K562 (cell line): Measurements from ENCODE around the gene BSDC1. TPM values are rescaled to one million over a fixed set of nuclear protein-coding genes. Genes with fewer than 3 reads are reported as not detected.

Experiments used
- ATAC-seq: fragments of 200-7000 bp; cut with Tn5 transposase; 3 replicates; pipeline ENCODE4 v1.9.1; 2020; ENCODE audit warnings: moderate library complexity
- BruUV-seq: library from RNA; stranded (reverse); fragments of 400-500 nt; replicated peaks from 2 replicates; lab custom pipeline; 2021; lab: Mats Ljungman, UMichigan
- CTCF ChIA-PET: fragments of 300-600 bp; formaldehyde crosslinking; extraction: SDS; loops from one replicate; lab custom pipeline; 2021; ENCODE audit warnings: low intra/inter-chr PET ratio; lab: Yijun Ruan, JAX
- POLR2A ChIA-PET: fragments of 300-600, 350-650 bp; sonication (Branson Sonifier 250); formaldehyde crosslinking; extraction: SDS; loops from one replicate; lab custom pipeline; 2021; ENCODE audit warnings: antibody characterized with exemption, inconsistent platforms; lab: Yijun Ruan, JAX
- DNase-seq, 4 experiments: peaks; one replicate each; pipeline versions ENCODE4 v3.0.0 to v3.0.0-alpha.2; 2011 to 2018; ENCODE audit warnings: low spot score in 3 of 4, mixed read lengths in 3 of 4; ENCODE audit errors: extremely low read depth in 1 of 4
- FAIRE-seq: peaks from 2 replicates; lab custom pipeline; 2011; peaks lifted over from hg19 to GRCh38; lab: Jason Lieb, UNC
- H2AFZ ChIP-seq: 2 replicates; pipeline ENCODE4 v1.6.0; 2011; ENCODE audit warnings: low read depth, low read length, control low read depth, inconsistent platforms
- H3K27ac ChIP-seq: fragments of 200-600 bp; 3 replicates; pipeline ENCODE4 v1.8.0; 2011; ENCODE audit warnings: low read depth, mild to moderate bottlenecking, control low read depth, inconsistent platforms, low read length, moderate library complexity, mixed read lengths; ENCODE audit errors: extremely low read depth
- H3K27me3 ChIP-seq, 2 experiments: fragments of 300-600 bp in 1 of 2; 2 replicates in 1 of 2; 3 replicates in 1 of 2; pipeline versions ENCODE4 v1.6.0 to v1.8.0; 2011; ENCODE audit warnings: inconsistent platforms in 2 of 2, low read length in 2 of 2, mild to moderate bottlenecking in 1 of 2, mixed read lengths in 1 of 2, moderate library complexity in 1 of 2; ENCODE audit not compliant: control insufficient read depth in 2 of 2, insufficient read depth in 2 of 2
- H3K36me3 ChIP-seq: fragments of 300-600 bp; 3 replicates; pipeline ENCODE4 v1.8.0; 2011; ENCODE audit warnings: mild to moderate bottlenecking, low read length, inconsistent platforms; ENCODE audit not compliant: control insufficient read depth, insufficient read depth
- H3K4me1 ChIP-seq, 2 experiments: fragments of 200-600 bp in 1 of 2; replicated peaks in 1 of 2; 2 replicates in 1 of 2; 3 replicates in 1 of 2; pipeline versions ENCODE4 v1.5.1 to v1.8.0; 2011; ENCODE audit warnings: inconsistent platforms in 2 of 2, low read length in 2 of 2, mild to moderate bottlenecking in 1 of 2, mixed read lengths in 1 of 2, moderate library complexity in 1 of 2; ENCODE audit not compliant: control insufficient read depth in 2 of 2, insufficient read depth in 2 of 2
- H3K4me2 ChIP-seq: 2 replicates; pipeline ENCODE4 v1.6.1; 2011; ENCODE audit warnings: low read length, control low read depth, inconsistent platforms, mixed read lengths; ENCODE audit not compliant: insufficient read depth
- H3K4me3 ChIP-seq: fragments of 200-600 bp; sonication (generic), shearing (Covaris generic); 2 replicates; pipeline ENCODE4 v1.5.1; 2016; ENCODE audit warnings: control low read depth, inconsistent platforms
- H3K79me2 ChIP-seq: fragments of 200-600 bp; 3 replicates; pipeline ENCODE4 v1.8.0; 2011; ENCODE audit warnings: low read length, inconsistent platforms; ENCODE audit not compliant: control insufficient read depth, insufficient read depth
- H3K9ac ChIP-seq, 2 experiments: 2 replicates each; pipeline versions ENCODE4 v1.6.0 to v1.6.1; 2011; ENCODE audit warnings: low read depth in 2 of 2, low read length in 2 of 2, control low read depth in 1 of 2, inconsistent platforms in 1 of 2, mild to moderate bottlenecking in 1 of 2, mixed read lengths in 1 of 2; ENCODE audit not compliant: insufficient read depth in 1 of 2
- H3K9me1 ChIP-seq: one replicate; pipeline ENCODE4 v1.6.0; 2011; ENCODE audit warnings: inconsistent platforms, mild to moderate bottlenecking, low read length, moderate library complexity; ENCODE audit not compliant: control insufficient read depth, insufficient read depth
- H3K9me3 ChIP-seq: replicated peaks from 2 replicates; pipeline ENCODE4 v1.5.1; 2011; ENCODE audit warnings: low read depth, low read length, inconsistent platforms; ENCODE audit not compliant: control insufficient read depth, insufficient read depth
- H4K20me1 ChIP-seq: replicated peaks from 2 replicates; pipeline ENCODE4 v1.6.1; 2011; ENCODE audit warnings: low read length, inconsistent platforms, mixed read lengths; ENCODE audit not compliant: control insufficient read depth, insufficient read depth
- CHAMP1 ChIP-seq: fragments of 450-650 bp; IDR thresholded peaks from 2 replicates; pipeline ENCODE4 v1.6.1; 2016; ENCODE audit warnings: mild to moderate bottlenecking
- PKNOX1 ChIP-seq: fragments of 450-650 bp; IDR thresholded peaks from 2 replicates; pipeline ENCODE4 v1.6.1; 2016
- PRDM10 ChIP-seq: fragments of 450-650 bp; IDR thresholded peaks from 2 replicates; pipeline ENCODE4 v1.6.1; 2018; ENCODE audit not compliant: partially characterized antibody
- ZBTB9 ChIP-seq: fragments of 450-650 bp; formaldehyde crosslinking; IDR thresholded peaks from 2 replicates; pipeline ENCODE4 v1.4.0; 2020; ENCODE audit warnings: mild to moderate bottlenecking, moderate library complexity
- ZNF592 ChIP-seq: fragments of 450-650 bp; IDR thresholded peaks from 2 replicates; pipeline ENCODE4 v1.6.1; 2017; ENCODE audit warnings: antibody characterized with exemption, mild to moderate bottlenecking
- WGBS: fragments of 100-300 bp; shearing (Covaris generic); methylation state at CpG from one replicate; pipeline ENCODE4 v1.1.6; 2016; ENCODE audit warnings: low coverage, mixed read lengths; ENCODE audit not compliant: insufficient coverage; ENCODE audit errors: missing lambda C conversion rate; 5-methylcytosine and 5-hydroxymethylcytosine counted together
- in situ Hi-C: fragments of 300-500 bp; cut with MboI; formaldehyde crosslinking; loops from 4 replicates; pipeline ENCODE4 v1.15.0; 2018; ENCODE audit warnings: inconsistent platforms, mixed read lengths
- intact Hi-C: fragments of 100-400 bp; cut with micrococcal nuclease; formaldehyde crosslinking; loops from 2 replicates; pipeline ENCODE4 v1.14.2; 2022
- polyA plus RNA-seq, 8 experiments: library from polyadenylated mRNA; depleted of rRNA in 4 of 8; stranded (reverse) in 5 of 8; unstranded in 3 of 8; fragments of >200 nt; fragmentation: Nextera tagmentation in 2 of 8; fragmentation: Illumina TruSeq in 1 of 8; extraction: Ambion mirVana in 2 of 8; extraction: Trizol in 1 of 8; gene quantifications; 2 replicates each; pipeline versions ENCODE4 v1.2.1 to v1.2.3, GENCODE V29; 2011 to 2014; ENCODE audit warnings: inconsistent platforms in 1 of 8, missing spikeins in 1 of 8
- total RNA-seq, 7 experiments: library from RNA; depleted of rRNA in 6 of 7; stranded (reverse); fragments of >200 nt in 6 of 7; fragmentation: Illumina TruSeq in 2 of 7; extraction: Trizol in 2 of 7; gene quantifications; 2 replicates each; pipeline versions ENCODE4 v1.2.1 to v1.2.3, GENCODE V29; 2011 to 2021; ENCODE audit warnings: low replicate concordance in 1 of 7

The BSDC1 gene
- total and polyA plus RNA-seq, 9 of the 15 experiments (the other 6 are each of a cell fraction or from before 2014, with no cell fraction given): 10.2 to 96.8 (median 73.1) TPM

- ChIA-PET CTCF (no interaction called here), POLR2A (interaction anchor here (0.6 to 2.2 kb wide), 4 partner anchors 10 to 318 kb away, joined by 3 to 9 read pairs (median 4); no protein-coding TSS in a partner anchor)
- DNase-seq: no peak
- Histone ChIP-seq H3K27ac (no peak overlapping the region), H2AFZ (no peak overlapping the region), H3K4me2 (no peak overlapping the region), H3K79me2 (no peaks in the 10 kb centered on the region), H3K4me1 (peaks cover 23 to 53% of the 10 kb centered on the region in 2 experiments), H3K27me3 (no peaks in the 10 kb centered on the region), H3K9ac (peak overlapping the region in 1 of 2 experiments; percentile 23; a peak in 2 of 4 replicates), H3K4me3 (no peak overlapping the region), H3K9me3 (no peaks in the 10 kb centered on the region), H3K36me3 (no peaks in the 10 kb centered on the region), H3K9me1 (no peaks in the 10 kb centered on the region), H4K20me1 (0 out of 2 replicates have a peak, but pooled peaks cover 4% of the 10 kb centered on the region)
- intact Hi-C loops: no loop called here
- no peak for FAIRE-seq
- ATAC-seq: no peak
- BruUV-seq: no TSS peak
- WGBS: 88% methylated on average over 11 of the region's 11 CpGs
- in situ Hi-C loops: no loop called here
- TF ChIP-seq ZBTB9 (CRISPR knock-in tag) (no peak), ZNF592 (no peak), PRDM10 (no peak), CHAMP1 (no peak), PKNOX1 (no peak)
These were observed 53.0 kb downstream of the BSDC1 start for GRCh38 chr1:32341186-32341757.
